Immature natural killer cell (primary cell): ENCODE measurements around the gene P2RY4. TPM values are rescaled to one million over a fixed set of nuclear protein-coding genes. Genes with fewer than 3 reads are reported as not detected.
"Not testable (repeated sequence)": the region's sequence is repeated elsewhere in the genome, so short reads cannot be mapped to it uniquely, and the experiment has no call there.

Experiments
- DNase-seq, 3 donors: peaks; one replicate each; pipeline ENCODE4 v3.0.0; 2022; ENCODE audit warnings: mixed read lengths in 1 of 3
- H3K27ac Mint-ChIP-seq, 6 donors: one replicate each; pipeline ENCODE4 v1.8.0; 2020; ENCODE audit warnings: mixed read lengths in 6 of 6, mild to moderate bottlenecking in 5 of 6, inconsistent platforms in 4 of 6, moderate library complexity in 3 of 6
- H3K27me3 Mint-ChIP-seq, 3 donors: one replicate each; pipeline ENCODE4 v1.8.0; 2020 to 2021; ENCODE audit warnings: low read depth in 3 of 3, mild to moderate bottlenecking in 3 of 3, mixed read lengths in 3 of 3, moderate library complexity in 3 of 3, inconsistent platforms in 1 of 3
- H3K36me3 Mint-ChIP-seq, 3 donors: one replicate each; pipeline ENCODE4 v1.8.0; 2020; ENCODE audit warnings: mixed read lengths in 3 of 3, inconsistent platforms in 2 of 3, mild to moderate bottlenecking in 2 of 3
- H3K4me1 Mint-ChIP-seq, 2 donors: one replicate each; pipeline ENCODE4 v1.8.0; 2020; ENCODE audit warnings: inconsistent platforms in 2 of 2, mild to moderate bottlenecking in 2 of 2, mixed read lengths in 2 of 2, moderate library complexity in 1 of 2
- H3K4me3 Mint-ChIP-seq, 5 donors: one replicate each; pipeline ENCODE4 v1.8.0; 2020; ENCODE audit warnings: mild to moderate bottlenecking in 5 of 5, mixed read lengths in 5 of 5, inconsistent platforms in 3 of 5, moderate library complexity in 3 of 5
- H3K9me3 Mint-ChIP-seq, 6 donors: one replicate each; pipeline ENCODE4 v1.8.0; 2020; ENCODE audit warnings: mild to moderate bottlenecking in 6 of 6, mixed read lengths in 6 of 6, inconsistent platforms in 4 of 6, moderate library complexity in 3 of 6
- polyA plus RNA-seq, 3 donors: library from polyadenylated mRNA; unstranded; fragments of 300-500 nt; fragmentation: Illumina TruSeq; gene quantifications; one replicate each; pipeline ENCODE4 v1.2.3, GENCODE V29; 2021

Gene P2RY4
- not detected for polyA plus RNA-seq

DNA sequence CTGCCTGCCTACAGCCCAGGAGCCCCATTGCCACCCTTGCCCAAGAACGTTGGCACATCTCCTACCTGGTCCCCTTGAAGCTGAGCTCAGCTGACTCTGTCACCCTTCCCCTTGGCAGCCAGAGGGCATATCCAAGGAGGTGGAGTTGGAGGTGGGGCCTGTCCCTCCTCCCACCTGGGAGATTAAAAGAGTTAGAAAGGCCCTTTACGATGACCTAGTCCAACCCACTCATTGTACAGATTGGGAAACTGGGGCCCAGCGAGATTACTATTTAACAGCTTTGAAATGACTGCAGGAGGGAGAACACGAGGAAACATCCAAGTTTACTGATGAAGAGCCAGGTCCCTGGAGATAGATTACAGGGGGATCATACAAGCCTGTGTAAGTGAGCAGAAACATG lies at the start of gene P2RY4:
P2RY4 (minus strand) TSS at position 101 of the 400 bp plus-strand sequence. CDS start 580 bp downstream, outside the sequence.
- H3K27me3 Mint-ChIP-seq = peaks cover 0 to 6% (median 0%) of the 10 kb centered on the region in 3 donors

DNA sequence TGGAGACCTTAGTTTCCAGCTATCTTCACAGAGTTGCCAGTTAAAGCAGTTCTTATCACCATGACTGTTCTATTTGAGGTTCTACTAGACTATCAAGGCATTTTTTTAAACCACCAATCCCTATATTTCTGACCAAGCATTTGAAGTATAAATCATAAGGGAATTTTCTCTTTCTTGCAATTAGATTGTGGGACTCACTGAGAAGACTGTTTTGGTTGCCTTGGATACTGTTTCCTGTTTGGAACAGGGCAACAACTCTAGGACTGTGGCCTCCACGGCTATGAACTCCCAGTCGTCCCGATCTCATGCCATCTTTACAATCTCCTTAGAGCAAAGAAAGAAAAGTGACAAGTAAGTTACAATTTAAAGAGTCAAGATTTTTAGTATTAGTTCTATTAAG lies 41.7 kb upstream of the P2RY4 start:
- Mint-ChIP-seq H3K9me3 (no peaks in the 10 kb centered on the region), H3K36me3 (peaks cover 0 to 4% (median 0%) of the 10 kb centered on the region in 3 donors), H3K27ac (no peak overlapping the region), H3K4me1 (no peaks in the 10 kb centered on the region), H3K27me3 (peaks cover 0 to 5% (median 3%) of the 10 kb centered on the region in 3 donors), H3K4me3 (no peak overlapping the region)
- DNase-seq = no peak

More for the DNA sequence above, at the start of gene P2RY4:
- H3K36me3 Mint-ChIP-seq = peaks cover 0 to 5% (median 0%) of the 10 kb centered on the region in 3 donors
- H3K27ac Mint-ChIP-seq = no peak within 1 kb of the TSS
- H3K4me1 Mint-ChIP-seq = no peaks in the 10 kb centered on the region
- H3K9me3 Mint-ChIP-seq = no peaks in the 10 kb centered on the region
- no peak for DNase-seq
- no peak within 1 kb of the TSS for H3K4me3 Mint-ChIP-seq

DNA sequence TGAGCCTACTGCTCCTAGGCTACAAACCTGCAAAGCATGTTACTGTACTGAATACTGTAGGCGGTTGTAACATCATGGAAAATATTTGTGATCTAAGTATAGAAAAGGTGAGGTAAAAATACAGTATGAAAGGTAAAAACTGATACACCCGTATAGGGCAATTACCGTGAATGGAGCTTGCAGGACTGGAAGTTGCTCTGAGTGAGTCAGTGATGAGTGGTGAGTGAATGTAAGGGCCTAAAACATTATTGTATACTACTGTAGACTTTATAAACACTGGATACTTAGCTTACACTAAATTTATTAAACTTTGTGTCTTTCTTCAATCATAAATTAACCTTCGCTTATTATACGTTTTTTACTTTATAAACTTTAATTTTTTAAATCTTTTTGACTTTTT lies 33.6 kb upstream of the P2RY4 start:
- DNase-seq = no peak
- H3K36me3 Mint-ChIP-seq = no peaks in the 10 kb centered on the region
- no peak overlapping the region for H3K27ac Mint-ChIP-seq
- no peaks in the 10 kb centered on the region for H3K9me3 Mint-ChIP-seq
- no peak overlapping the region for H3K4me3 Mint-ChIP-seq
- peaks cover 2 to 10% (median 3%) of the 10 kb centered on the region in 3 donors for H3K27me3 Mint-ChIP-seq
- H3K4me1 Mint-ChIP-seq = peaks cover 19% of the 10 kb centered on the region in 2 donors

DNA sequence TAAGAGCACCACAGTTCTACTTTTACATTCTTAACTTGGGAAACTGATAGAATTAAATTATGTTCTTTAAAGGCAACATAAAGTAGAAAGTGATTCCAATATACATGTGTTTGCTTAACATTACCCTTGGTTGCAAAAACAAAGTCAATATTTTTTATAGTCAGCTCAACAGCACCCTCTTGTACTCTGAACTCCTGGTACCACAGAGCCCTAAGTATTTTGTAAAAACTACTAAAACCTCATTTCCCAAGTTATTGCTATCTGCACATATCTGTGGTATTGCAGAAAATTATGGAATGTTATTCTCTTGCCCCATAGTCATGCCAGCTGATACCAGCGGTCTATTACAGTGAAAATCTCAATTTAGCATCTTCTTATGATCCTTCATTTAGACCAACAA lies 32.8 kb upstream of the P2RY4 start:
- Mint-ChIP-seq H3K36me3 (no peaks in the 10 kb centered on the region), H3K27ac (no peak overlapping the region), H3K27me3 (peaks cover 2 to 10% (median 3%) of the 10 kb centered on the region in 3 donors), H3K9me3 (no peaks in the 10 kb centered on the region), H3K4me1 (peaks cover 19 to 21% of the 10 kb centered on the region in 2 donors), H3K4me3 (no peak overlapping the region)
- DNase-seq = no peak

DNA sequence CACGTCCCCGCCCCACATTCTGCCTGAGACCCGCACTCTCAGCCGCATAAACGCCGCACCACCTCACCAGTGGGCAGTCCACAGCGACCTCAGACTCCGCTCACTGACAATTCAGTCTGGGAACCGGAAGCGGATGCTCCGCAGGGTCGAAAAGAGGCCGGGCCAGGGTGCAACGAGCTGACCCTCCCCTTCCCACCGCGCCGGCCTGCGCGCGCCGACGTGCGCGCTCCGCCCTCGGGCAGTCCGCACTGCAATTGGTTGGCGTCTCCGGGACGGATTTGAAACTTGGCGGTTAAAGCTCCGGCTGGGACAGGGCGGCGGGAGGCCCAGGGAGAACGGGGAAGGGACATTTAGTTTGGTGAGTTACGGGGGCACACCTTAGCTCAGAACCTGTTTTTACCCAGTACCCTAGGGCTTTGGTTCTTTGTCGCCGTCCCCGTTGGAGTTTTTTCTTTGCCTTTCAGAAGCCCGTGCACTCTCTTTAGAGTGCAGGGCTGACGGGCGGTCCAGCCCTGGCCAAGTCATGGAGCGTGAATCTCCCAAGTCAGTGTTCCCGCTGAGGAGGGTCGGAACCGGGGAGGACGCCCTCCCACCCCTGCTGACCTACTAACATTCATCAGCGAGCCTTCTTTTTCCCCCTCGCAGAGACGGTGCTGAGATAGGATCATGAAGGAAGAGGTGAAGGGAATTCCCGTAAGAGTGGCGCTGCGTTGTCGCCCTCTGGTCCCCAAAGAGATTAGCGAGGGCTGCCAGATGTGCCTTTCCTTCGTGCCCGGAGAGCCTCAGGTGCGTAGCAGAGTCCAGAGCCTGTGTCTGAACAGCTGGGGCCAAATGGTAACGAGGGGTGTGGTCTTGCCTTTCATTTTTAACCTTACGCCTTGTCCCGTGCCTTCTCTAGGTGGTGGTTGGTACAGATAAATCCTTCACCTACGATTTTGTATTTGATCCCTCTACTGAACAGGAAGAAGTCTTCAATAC lies 30.1 kb upstream of the P2RY4 start, which contains the start of the genes KIF4A and PDZD11:
KIF4A (plus strand) TSS at position 312 of the 978 bp plus-strand sequence; CDS start at position 667, 355 bp downstream.
PDZD11 (minus strand) TSS at position 135 of the 978 bp plus-strand sequence. CDS start 586 bp downstream, outside the sequence.
- peak; percentile 80 to 84 (median 83) for DNase-seq
- no peaks in the 10 kb centered on the region for H3K9me3 Mint-ChIP-seq
- H3K27me3 Mint-ChIP-seq = peaks cover 0 to 5% (median 2%) of the 10 kb centered on the region in 3 donors
- peaks cover 21 to 22% of the 10 kb centered on the region in 2 donors for H3K4me1 Mint-ChIP-seq
- peak within 1 kb of the TSS; percentile 81 to 92 (median 86) for H3K27ac Mint-ChIP-seq
- peak within 1 kb of the TSS; percentile 84 to 90 (median 87) for H3K4me3 Mint-ChIP-seq
- peaks cover 0 to 10% (median 5%) of the 10 kb centered on the region in 3 donors for H3K36me3 Mint-ChIP-seq

DNA sequence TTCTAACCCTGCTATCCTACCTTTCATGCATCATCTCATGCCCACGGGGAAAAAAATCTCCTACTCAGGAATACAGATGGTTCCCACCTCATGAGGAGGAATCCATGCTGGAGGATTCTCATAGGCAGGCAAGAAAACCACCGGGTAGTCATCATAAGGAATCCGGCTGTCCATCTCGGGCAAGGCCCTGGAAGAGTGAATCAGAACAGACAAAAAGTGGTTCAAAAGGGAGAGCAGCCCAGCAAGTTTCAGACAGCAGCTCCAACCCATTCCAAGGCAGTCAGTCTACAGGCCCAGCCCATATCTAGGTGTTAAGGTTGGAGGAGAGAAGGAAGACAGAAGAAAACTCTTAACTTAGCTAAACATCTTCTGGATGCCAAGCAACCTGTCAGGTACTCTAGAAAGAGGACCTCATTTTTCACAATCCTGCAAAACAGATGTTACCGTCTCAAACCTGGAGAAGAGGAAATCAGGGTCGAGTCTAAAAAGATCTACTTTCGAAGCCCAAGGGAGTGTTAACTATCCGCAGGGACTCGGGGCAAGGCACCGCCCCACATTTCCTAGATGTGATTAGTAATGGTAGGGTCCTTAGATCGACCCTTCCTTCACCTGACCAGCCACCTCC lies 29.3 kb upstream of the P2RY4 start:
- H3K9me3 Mint-ChIP-seq = no peaks in the 10 kb centered on the region
- no peak for DNase-seq
- H3K4me1 Mint-ChIP-seq = peaks cover 21 to 26% of the 10 kb centered on the region in 2 donors
- H3K27ac Mint-ChIP-seq = peak overlapping the region; percentile 81 to 92 (median 86)
- peak overlapping the region; percentile 84 to 90 (median 87) for H3K4me3 Mint-ChIP-seq
- H3K27me3 Mint-ChIP-seq = peaks cover 0 to 5% (median 2%) of the 10 kb centered on the region in 3 donors
- peaks cover 0 to 13% (median 11%) of the 10 kb centered on the region in 3 donors for H3K36me3 Mint-ChIP-seq

DNA sequence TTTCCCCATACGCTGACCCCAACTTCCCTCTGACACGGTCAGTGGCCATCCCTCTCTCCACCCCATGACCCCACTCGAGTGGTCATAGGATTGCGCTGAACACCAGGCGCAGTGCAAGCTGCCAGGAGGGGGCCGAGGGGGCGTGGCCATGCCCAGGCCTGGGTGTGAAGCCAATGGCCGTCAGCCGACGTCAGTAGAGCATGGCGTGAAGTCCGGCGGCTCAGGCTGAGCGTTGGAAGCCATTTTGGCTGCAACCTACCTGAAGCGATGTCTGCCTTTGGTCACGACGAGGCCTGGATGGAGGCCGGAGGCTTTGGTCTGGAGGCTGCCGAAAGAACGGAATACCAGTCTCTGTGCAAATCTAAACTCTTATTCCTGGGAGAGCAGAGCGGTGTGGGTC lies 21.9 kb upstream of the P2RY4 start, which contains the start of gene RAB41:
RAB41 (plus strand) TSS at position 222 of the 400 bp plus-strand sequence; CDS start at position 268, 46 bp downstream.
- Mint-ChIP-seq H3K36me3 (peaks cover 0 to 24% (median 15%) of the 10 kb centered on the region in 3 donors), H3K9me3 (no peaks in the 10 kb centered on the region), H3K4me3 (no peak within 1 kb of the TSS), H3K4me1 (peaks cover 0 to 7% of the 10 kb centered on the region in 2 donors), H3K27ac (no peak within 1 kb of the TSS), H3K27me3 (peaks cover 0 to 2% (median 0%) of the 10 kb centered on the region in 3 donors)
- no peak for DNase-seq

DNA sequence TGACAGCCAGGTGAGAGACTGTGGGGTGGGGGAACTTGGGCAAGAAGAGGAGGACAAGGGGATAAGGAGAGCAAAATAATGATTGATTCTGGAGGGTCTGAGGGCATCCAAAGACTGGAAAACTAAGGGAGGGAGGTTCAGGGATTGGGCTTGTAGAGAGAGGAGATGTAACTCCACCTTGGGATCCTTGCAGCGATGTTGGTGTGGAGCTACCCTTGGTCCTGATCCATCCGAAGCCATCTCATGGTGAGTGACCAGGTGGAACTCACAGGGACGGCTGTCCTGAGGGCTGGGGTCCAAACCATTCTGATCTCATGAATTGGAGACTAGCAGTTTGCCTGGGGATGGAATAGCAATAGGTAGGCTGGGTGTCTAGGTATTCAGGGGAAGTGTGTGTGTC lies 20.6 kb upstream of the P2RY4 start:
- peaks cover 0 to 5% (median 2%) of the 10 kb centered on the region in 3 donors for H3K27me3 Mint-ChIP-seq
- no peak overlapping the region for H3K27ac Mint-ChIP-seq
- peaks cover 0 to 7% of the 10 kb centered on the region in 2 donors for H3K4me1 Mint-ChIP-seq
- H3K9me3 Mint-ChIP-seq = no peaks in the 10 kb centered on the region
- H3K36me3 Mint-ChIP-seq = peaks cover 0 to 18% (median 10%) of the 10 kb centered on the region in 3 donors
- no peak overlapping the region for H3K4me3 Mint-ChIP-seq
- DNase-seq = no peak

DNA sequence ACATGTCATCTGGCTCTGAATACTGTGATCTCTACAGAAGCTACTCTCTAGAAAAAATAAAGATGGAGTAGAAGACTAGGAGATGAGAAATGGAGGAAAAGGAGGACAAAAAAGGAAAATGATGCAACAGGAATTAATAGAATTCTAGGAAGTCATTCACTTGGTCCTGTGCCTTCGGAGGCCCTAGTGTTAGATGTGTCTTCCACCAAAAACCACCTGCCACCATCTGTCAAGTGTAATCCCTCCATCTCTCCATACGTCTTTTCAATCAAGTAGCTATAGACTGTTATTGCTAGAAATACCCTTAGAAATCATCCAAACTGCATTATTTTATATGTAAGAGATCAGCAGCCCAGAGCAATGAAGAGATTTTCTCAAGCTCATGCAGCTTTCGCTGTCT lies 19.1 kb upstream of the P2RY4 start:
- Mint-ChIP-seq H3K27me3 (peaks cover 0 to 5% (median 2%) of the 10 kb centered on the region in 3 donors), H3K4me1 (no peaks in the 10 kb centered on the region), H3K9me3 (no peaks in the 10 kb centered on the region), H3K4me3 (no peak overlapping the region), H3K36me3 (peaks cover 0 to 12% (median 5%) of the 10 kb centered on the region in 3 donors), H3K27ac (no peak overlapping the region)
- no peak for DNase-seq

DNA sequence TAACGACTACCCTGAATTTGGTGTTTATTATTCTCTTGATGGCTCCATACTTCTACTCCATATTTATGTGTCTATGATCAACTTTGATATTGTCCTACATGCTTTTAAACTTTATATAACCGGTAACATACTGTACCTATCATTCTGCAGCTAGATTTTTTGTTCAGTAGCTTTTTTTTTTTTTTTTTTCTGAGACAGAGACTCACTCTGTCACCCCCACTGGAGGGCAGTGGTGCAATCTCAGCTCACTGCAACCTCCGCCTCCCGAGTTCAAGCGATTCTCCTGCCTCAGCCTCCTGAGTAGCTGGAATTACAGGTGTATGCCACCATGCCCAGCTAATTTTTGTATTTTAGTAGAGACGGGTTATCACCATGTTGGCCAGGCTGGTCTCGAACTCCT lies 14.0 kb upstream of the P2RY4 start:
- not testable (repeated sequence) for H3K9me3 Mint-ChIP-seq, H3K4me1 Mint-ChIP-seq, H3K36me3 Mint-ChIP-seq, H3K27ac Mint-ChIP-seq, H3K4me3 Mint-ChIP-seq, DNase-seq, H3K27me3 Mint-ChIP-seq

DNA sequence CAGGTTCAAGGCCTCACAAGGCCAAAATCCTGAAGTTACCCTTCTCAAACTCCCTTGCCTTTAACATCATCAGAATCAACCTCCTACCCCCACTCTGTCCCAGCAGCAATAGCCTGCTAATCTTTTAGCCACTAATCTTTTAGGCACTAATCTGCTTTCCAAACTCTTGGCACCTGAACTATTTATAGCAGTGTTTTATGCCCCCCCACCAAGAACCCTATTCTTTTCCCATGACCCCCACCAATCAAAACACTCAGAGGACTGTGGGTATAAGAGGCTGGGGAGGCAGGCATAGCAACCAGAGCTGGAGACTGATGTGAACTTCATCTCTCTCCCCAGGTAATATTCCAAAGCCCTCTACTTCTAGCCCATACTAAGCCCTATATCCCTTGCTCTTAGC lies 8.0 kb upstream of the P2RY4 start, which contains the start of gene ARR3:
ARR3 (plus strand) TSS at position 301 of the 400 bp plus-strand sequence. CDS start 1,052 bp downstream, outside the sequence.
- no peak for DNase-seq
- H3K27ac Mint-ChIP-seq = no peak within 1 kb of the TSS
- H3K4me3 Mint-ChIP-seq = no peak within 1 kb of the TSS
- peaks cover 0 to 7% (median 2%) of the 10 kb centered on the region in 3 donors for H3K27me3 Mint-ChIP-seq
- no peaks in the 10 kb centered on the region for H3K36me3 Mint-ChIP-seq
- no peaks in the 10 kb centered on the region for H3K9me3 Mint-ChIP-seq
- H3K4me1 Mint-ChIP-seq = no peaks in the 10 kb centered on the region

DNA sequence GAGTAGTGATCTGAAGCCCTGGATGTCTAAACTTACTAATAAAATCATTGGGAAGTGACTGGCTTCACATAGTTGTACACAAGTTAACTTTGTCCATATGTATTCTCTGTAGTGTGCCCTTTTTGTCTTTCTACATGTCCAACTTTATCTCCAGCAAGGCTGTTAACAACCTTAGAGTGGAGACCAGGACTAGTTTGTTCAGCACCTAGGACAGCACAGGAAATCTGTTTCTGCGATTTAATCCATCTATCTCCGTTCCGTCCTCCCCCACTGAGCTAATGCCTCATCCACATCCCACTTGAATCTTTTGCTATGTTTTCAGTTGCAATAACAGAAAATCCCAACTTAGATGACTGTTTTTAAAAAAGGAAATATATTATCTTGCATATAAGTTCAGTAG lies 4.8 kb upstream of the P2RY4 start:
- no peak overlapping the region for H3K4me3 Mint-ChIP-seq
- peaks cover 0 to 5% (median 0%) of the 10 kb centered on the region in 3 donors for H3K36me3 Mint-ChIP-seq
- no peak overlapping the region for H3K27ac Mint-ChIP-seq
- DNase-seq = no peak
- H3K9me3 Mint-ChIP-seq = no peaks in the 10 kb centered on the region
- H3K4me1 Mint-ChIP-seq = no peaks in the 10 kb centered on the region
- peaks cover 0 to 6% (median 2%) of the 10 kb centered on the region in 3 donors for H3K27me3 Mint-ChIP-seq

DNA sequence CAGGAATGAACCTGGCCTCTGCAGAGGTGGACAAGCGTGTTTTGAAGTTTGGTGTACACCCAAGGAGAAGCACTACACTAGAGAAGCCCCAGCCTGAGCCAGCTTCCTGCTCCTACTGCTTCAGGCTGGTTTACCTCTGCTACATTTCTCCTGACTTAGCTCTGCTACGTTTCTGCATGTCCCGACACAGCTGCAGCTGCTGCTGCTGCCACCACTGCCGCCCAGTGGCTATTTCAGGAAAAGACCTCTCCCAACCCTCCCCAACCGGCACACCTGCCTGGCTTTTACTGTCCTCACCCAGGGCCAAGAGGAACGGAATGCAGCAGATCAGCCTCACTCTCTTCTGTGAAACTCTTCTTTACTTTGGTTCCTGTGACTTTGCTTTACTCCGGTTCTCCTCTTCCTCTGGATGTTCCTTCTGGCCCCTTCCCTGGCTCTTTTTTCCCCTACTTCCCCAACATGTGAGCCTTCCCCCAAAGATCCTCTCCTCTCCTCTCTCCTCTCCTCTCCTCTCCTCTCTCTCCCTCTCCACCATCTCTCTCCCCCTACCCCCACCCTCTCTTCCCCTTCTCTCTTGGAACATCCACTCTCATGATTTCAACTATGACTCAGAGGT lies 3.1 kb upstream of the P2RY4 start:
- peaks cover 0 to 5% (median 0%) of the 10 kb centered on the region in 3 donors for H3K36me3 Mint-ChIP-seq
- no peak overlapping the region for H3K4me3 Mint-ChIP-seq
- no peak overlapping the region for H3K27ac Mint-ChIP-seq
- no peak for DNase-seq
- no peaks in the 10 kb centered on the region for H3K4me1 Mint-ChIP-seq
- H3K27me3 Mint-ChIP-seq = peaks cover 0 to 8% (median 2%) of the 10 kb centered on the region in 3 donors
- no peaks in the 10 kb centered on the region for H3K9me3 Mint-ChIP-seq
